Parathyroid adenoma (tissue), 2 donors: ENCODE results near the gene RPL7A.

Experiments used
- H2AFZ ChIP-seq: fragments of 300-600 bp; sonication (generic); one replicate; pipeline ENCODE4 v1.7.0; 2017; ENCODE audit warnings: antibody characterized with exemption, mild to moderate bottlenecking
- H3K27ac ChIP-seq: fragments of 300-600 bp; sonication (generic); one replicate; pipeline ENCODE4 v1.7.0; 2017
- H3K27me3 ChIP-seq: fragments of 300-600 bp; sonication (generic); one replicate; pipeline ENCODE4 v1.7.0; 2017; ENCODE audit warnings: low read length; ENCODE audit not compliant: control insufficient read depth, insufficient read depth
- H3K36me3 ChIP-seq: fragments of 300-600 bp; sonication (generic); one replicate; pipeline ENCODE4 v1.7.0; 2017; ENCODE audit warnings: low read length; ENCODE audit not compliant: control insufficient read depth, insufficient read depth
- H3K4me1 ChIP-seq: fragments of 300-600 bp; sonication (generic); one replicate; pipeline ENCODE4 v1.7.0; 2017; ENCODE audit warnings: control low read depth
- H3K4me2 ChIP-seq: fragments of 300-600 bp; sonication (generic); one replicate; pipeline ENCODE4 v1.7.0; 2017; ENCODE audit warnings: low read length
- H3K4me3 ChIP-seq: fragments of 300-600 bp; sonication (generic); one replicate; pipeline ENCODE4 v1.7.0; 2017; ENCODE audit warnings: low read depth, low read length
- H3K79me2 ChIP-seq: fragments of 300-600 bp; sonication (generic); one replicate; pipeline ENCODE4 v1.7.0; 2017; ENCODE audit warnings: control low read depth
- H3K9ac ChIP-seq: fragments of 300-600 bp; sonication (generic); one replicate; pipeline ENCODE4 v1.7.0; 2017; ENCODE audit warnings: mild to moderate bottlenecking
- H3K9me3 ChIP-seq: fragments of 300-600 bp; sonication (generic); one replicate; pipeline ENCODE4 v1.7.0; 2017; ENCODE audit warnings: low read length; ENCODE audit not compliant: control insufficient read depth
- CTCF ChIP-seq: fragments of 300-600 bp; sonication (generic); IDR thresholded peaks from one replicate; pipeline ENCODE4 v1.7.0; 2017; ENCODE audit warnings: antibody characterized with exemption, mild to moderate bottlenecking
- donor health status: primary hyperparathyroidism.

The RPL7A gene

GRCh38 chr9:133394687-133395271 is 46.8 kb downstream of the RPL7A start:
- Histone ChIP-seq H3K36me3 (no peaks in the 10 kb centered on the region), H2AFZ (no peak overlapping the region), H3K4me1 (no peaks in the 10 kb centered on the region), H3K9me3 (no peaks in the 10 kb centered on the region), H3K4me3 (no peak overlapping the region), H3K9ac (no peak overlapping the region), H3K27me3 (no peaks in the 10 kb centered on the region), H3K4me2 (no peak overlapping the region), H3K79me2 (no peaks in the 10 kb centered on the region), H3K27ac (no peak overlapping the region)
- no peak for TF ChIP-seq CTCF

GRCh38 chr9:133396952-133397351 is 48.9 kb downstream of the RPL7A start:
- no peak overlapping the region for H3K4me3 ChIP-seq
- no peaks in the 10 kb centered on the region for H3K27me3 ChIP-seq
- H3K4me1 ChIP-seq: no peaks in the 10 kb centered on the region
- H3K9ac ChIP-seq: no peak overlapping the region
- H3K4me2 ChIP-seq: no peak overlapping the region
- no peak overlapping the region for H3K27ac ChIP-seq
- TF ChIP-seq CTCF: no peak
- H2AFZ ChIP-seq: no peak overlapping the region
- H3K36me3 ChIP-seq: no peaks in the 10 kb centered on the region
- H3K79me2 ChIP-seq: no peaks in the 10 kb centered on the region
- H3K9me3 ChIP-seq: no peaks in the 10 kb centered on the region

- Histone ChIP-seq H2AFZ (no peak overlapping the region), H3K4me3 (no peak overlapping the region), H3K27me3 (no peaks in the 10 kb centered on the region), H3K36me3 (no peaks in the 10 kb centered on the region), H3K9ac (no peak overlapping the region), H3K79me2 (no peaks in the 10 kb centered on the region), H3K9me3 (no peaks in the 10 kb centered on the region), H3K27ac (no peak overlapping the region), H3K4me2 (no peak overlapping the region), H3K4me1 (no peaks in the 10 kb centered on the region)
- TF ChIP-seq CTCF: no peak
Measured at GRCh38 chr9:133397370-133397769, 49.4 kb downstream of the RPL7A start.

- no peak for TF ChIP-seq CTCF
- Histone ChIP-seq H2AFZ (no peak overlapping the region), H3K4me2 (no peak overlapping the region), H3K79me2 (no peaks in the 10 kb centered on the region), H3K9ac (no peak overlapping the region), H3K4me1 (no peaks in the 10 kb centered on the region), H3K9me3 (no peaks in the 10 kb centered on the region), H3K4me3 (no peak overlapping the region), H3K27ac (no peak overlapping the region), H3K27me3 (no peaks in the 10 kb centered on the region), H3K36me3 (no peaks in the 10 kb centered on the region)
Measured at GRCh38 chr9:133397895-133398294, 49.9 kb downstream of the RPL7A start.

GRCh38 chr9:133400292-133400691 is 52.3 kb downstream of the RPL7A start:
- H3K79me2 ChIP-seq: no peaks in the 10 kb centered on the region
- TF ChIP-seq CTCF: no peak
- H2AFZ ChIP-seq: no peak overlapping the region
- no peaks in the 10 kb centered on the region for H3K9me3 ChIP-seq
- H3K4me3 ChIP-seq: no peak overlapping the region
- H3K9ac ChIP-seq: no peak overlapping the region
- no peaks in the 10 kb centered on the region for H3K36me3 ChIP-seq
- H3K4me1 ChIP-seq: no peaks in the 10 kb centered on the region
- no peak overlapping the region for H3K27ac ChIP-seq
- no peaks in the 10 kb centered on the region for H3K27me3 ChIP-seq
- H3K4me2 ChIP-seq: no peak overlapping the region
